Stimulated activated CD4-positive, alpha-beta T cell treated with anti-CD3 and anti-CD28 coated beads, Interleukin-15, amount 100 ng/mL, for 1 hour (primary cell): ENCODE measurements around the gene DOCK2.

ENCODE experiments used
- DNase-seq, 2 donors: peaks; one replicate each; pipeline ENCODE4 v3.0.0-alpha.2; 2020; ENCODE audit warnings: low read depth in 1 of 2, low spot score in 1 of 2

DOCK2 gene

DNA sequence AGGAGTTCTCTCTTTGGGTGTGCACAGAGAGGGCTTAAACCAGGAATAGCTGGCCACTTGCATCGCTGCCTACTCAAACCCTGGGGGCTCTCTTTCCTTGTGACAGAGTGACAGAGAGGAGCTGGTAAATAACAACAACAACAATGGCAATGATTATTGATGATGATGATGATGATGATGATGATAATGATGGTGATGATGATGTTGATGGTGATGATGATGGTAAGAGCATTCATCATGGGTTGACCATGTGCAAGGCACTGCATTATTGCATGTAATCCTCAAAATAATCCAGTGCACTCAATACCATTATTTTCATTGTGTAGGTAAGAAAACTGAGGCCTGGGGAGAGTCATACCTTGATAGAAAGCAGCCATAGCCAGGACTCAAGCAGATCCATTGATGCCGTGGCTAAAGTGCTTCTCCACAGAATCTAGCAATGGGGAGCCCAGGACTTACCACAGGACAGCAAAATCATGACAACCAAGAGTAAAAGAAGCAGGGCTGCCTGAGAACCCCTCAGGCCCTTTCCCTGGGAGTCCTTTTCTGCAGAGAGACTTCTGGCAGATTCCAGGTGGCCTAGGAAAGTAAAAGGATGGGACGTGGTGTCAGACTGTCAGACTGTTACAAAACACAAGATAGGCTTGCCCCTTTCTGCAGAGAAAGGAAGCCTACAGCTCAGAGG, 473.5 kb downstream of the DOCK2 start:
- no peak for DNase-seq

- DNase-seq: no peak
Observed at GRCh38 chr5:170111088-170111785, 474.2 kb downstream of the DOCK2 start.

GRCh38 chr5:170112876-170113521, 475.9 kb downstream of the DOCK2 start:
- no peak for DNase-seq

GRCh38 chr5:170113522-170113900, 476.4 kb downstream of the DOCK2 start:
- DNase-seq: no peak

- DNase-seq: no peak
Observed at GRCh38 chr5:170114271-170114670, 477.2 kb downstream of the DOCK2 start.

DNA sequence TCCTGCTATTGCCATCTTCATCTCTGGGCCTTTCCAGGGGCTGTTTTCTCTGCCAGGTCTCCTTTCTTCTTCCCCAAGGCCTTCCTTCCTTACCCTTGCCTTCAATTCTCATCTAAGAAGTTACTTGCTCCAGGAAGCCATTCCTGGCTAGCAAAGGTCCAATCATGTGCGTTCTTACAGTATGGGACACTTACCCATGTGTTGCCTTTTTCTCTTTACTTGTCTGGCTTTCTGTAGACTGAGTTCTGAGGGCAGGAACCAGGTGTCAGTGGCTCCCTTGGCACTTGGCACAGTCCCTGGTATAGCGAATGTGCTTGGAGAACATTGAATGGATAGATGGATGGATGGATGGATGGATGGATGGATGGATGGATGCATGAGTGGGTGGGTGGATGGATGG, 478.9 kb downstream of the DOCK2 start:
- DNase-seq: no peak

GRCh38 chr5:170117736-170118135, 480.7 kb downstream of the DOCK2 start:
- DNase-seq: no peak

GRCh38 chr5:170120576-170120975, 483.5 kb downstream of the DOCK2 start:
- DNase-seq: no peak

DNA sequence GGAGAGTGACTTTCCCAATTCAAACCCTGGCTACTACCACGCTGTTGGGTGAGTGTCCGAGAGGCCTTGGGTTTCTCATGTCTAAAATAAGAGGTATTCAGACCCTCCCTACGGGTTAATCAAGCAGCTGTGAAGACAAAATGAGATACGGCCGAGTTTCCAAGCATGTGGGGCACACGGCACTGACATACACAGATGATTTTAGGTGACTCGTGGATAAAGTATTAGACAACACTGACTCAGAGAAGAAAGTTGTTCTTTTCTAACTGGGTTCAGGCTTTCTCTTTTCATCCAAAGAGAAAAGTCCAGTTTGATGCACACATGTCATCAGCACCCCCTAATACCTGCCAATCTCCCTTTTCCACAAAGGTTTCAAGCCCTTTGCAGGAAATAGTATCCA, 484.2 kb downstream of the DOCK2 start:
- DNase-seq: no peak

DNA sequence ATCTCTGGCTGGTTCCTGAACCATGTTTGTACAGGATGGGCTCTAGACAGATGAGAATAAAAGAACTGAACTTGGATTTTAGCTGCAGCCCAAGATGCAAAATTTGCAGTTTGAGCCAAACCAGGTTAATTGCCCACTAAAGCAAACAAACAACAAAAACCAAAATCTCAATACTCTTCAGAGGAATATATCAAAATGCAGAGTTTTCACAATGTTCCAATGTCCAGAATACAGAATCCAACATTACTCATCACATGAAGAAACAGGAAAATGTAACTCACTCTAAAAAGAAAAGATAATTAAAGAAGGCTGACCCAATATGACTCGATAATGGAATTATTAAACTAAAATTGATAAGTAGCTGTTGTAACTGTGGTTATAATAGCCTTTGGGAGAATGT, 489.0 kb downstream of the DOCK2 start:
- no peak for DNase-seq

GRCh38 chr5:170126626-170127025, 489.6 kb downstream of the DOCK2 start:
- no peak for DNase-seq

DNA sequence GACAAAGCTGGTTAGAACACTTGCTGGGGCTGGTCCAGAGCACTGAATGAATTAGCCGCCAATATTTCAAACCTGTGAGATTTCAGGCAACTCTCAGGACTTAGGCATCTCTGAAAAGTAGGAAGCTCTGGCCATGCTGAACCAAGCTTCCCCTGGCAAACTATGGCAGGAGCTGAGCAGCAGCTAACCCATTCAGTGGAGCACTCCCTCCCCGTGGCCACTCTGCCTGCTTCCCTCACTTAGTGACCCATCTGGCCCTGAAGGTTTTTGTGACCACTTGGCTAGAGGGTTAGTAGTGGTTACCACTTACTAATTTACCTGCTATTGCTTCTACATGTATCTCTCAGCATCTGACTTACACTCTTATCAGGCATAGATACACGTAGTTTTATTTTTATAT, 494.2 kb downstream of the DOCK2 start:
- no peak for DNase-seq

DNA sequence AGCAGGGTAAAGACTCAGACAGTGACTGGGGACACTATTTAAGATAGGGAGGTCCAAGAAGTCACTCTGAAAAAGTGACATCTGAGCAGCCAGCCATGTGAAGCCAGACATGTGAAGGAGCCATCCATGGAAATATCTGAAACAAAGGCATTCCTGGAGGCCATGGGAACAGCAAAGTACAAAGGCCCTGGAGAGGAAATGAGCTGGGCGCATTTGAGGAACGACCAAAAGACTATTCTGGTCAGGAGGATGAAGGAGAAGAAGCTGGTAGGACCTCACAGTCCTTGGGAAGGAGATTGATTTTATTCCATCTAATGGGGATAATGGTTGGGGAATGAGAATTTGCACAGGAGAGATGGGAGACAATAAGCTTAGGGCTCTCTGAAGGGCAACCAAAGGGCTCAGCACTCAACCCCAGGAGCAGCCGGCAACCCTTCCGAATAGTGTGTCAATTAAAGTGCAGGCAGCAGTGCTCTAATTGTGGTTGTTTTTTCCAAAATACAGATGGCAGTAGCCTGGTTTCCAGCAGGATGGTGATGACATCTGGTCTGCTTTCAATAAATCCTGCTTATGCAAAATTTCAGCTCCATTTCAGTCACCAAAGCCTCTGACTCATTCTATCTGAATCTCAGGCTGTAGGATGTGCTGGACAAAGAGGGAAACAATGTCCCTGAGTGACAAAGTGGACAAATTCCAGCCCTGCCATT, 495.3 kb downstream of the DOCK2 start:
- DNase-seq: no peak
